Measurements from ENCODE around the gene OLFML2A.

DNA sequence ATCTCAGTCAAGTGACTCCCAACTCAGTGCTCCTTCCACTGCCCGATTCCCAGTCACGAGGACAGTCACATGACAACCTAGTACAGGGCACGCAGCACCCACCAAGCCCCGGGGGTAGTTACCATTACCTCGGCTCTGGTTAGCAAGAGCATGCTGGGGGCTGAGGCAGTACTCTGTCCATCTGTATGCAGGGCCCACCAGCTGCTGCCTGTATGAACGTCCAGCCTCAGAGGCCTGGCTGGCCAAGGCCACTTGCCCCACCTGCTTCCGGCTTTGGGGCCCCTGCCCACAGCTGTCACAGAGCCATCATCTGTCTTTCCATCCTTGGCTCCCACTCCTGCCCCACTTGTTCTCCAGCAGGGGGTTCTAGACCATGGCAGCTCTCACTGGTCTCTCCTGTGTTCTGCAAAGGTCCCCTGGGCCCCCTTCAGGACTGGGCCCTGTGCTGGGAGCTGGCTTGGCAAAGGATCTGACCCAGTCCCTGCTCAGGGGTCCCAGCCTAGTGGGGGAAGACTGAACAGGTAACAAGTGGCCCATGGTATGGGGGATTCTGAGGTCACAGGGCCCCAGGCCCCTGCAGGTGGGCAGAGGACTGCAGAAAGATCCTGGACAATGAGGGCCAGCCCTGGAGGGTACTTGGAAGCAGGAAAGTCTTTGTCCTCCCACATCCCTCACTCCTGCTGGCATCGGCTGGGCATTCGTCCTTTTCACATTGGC lies 81.6 kb downstream of the OLFML2A start:
- TF ChIP-seq CTCF (IDR thresholded peaks at IDR 0.05; ENCODE audit: insufficient read depth, low read length) (no peak), GABPA (IDR thresholded peaks at IDR 0.05; ENCODE audit: low read depth) (no peak)
- TF ChIP-seq, protein P1, sequence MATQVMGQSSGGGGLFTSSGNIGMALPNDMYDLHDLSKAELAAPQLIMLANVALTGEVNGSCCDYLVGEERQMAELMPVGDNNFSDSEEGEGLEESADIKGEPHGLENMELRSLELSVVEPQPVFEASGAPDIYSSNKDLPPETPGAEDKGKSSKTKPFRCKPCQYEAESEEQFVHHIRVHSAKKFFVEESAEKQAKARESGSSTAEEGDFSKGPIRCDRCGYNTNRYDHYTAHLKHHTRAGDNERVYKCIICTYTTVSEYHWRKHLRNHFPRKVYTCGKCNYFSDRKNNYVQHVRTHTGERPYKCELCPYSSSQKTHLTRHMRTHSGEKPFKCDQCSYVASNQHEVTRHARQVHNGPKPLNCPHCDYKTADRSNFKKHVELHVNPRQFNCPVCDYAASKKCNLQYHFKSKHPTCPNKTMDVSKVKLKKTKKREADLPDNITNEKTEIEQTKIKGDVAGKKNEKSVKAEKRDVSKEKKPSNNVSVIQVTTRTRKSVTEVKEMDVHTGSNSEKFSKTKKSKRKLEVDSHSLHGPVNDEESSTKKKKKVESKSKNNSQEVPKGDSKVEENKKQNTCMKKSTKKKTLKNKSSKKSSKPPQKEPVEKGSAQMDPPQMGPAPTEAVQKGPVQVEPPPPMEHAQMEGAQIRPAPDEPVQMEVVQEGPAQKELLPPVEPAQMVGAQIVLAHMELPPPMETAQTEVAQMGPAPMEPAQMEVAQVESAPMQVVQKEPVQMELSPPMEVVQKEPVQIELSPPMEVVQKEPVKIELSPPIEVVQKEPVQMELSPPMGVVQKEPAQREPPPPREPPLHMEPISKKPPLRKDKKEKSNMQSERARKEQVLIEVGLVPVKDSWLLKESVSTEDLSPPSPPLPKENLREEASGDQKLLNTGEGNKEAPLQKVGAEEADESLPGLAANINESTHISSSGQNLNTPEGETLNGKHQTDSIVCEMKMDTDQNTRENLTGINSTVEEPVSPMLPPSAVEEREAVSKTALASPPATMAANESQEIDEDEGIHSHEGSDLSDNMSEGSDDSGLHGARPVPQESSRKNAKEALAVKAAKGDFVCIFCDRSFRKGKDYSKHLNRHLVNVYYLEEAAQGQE (IDR thresholded peaks at IDR 0.05; ENCODE audit: insufficient replicate concordance, low read depth), result no peak

All from HL-60 (cell line).